Lower leg skin (tissue), 3 donors: Measurements from ENCODE around the gene WWOX.

Experiments
- POLR2A ChIP-seq, 2 donors: fragments of 450-650 bp; IDR thresholded peaks; one replicate each; pipeline ENCODE4 v1.6.1; 2016 to 2017; ENCODE audit warnings: antibody characterized with exemption in 2 of 2, mild to moderate bottlenecking in 1 of 2, moderate library complexity in 1 of 2
- TF ChIP-seq, protein P1 (sequence below), 3 donors: fragments of 450-650 bp; IDR thresholded peaks; one replicate each; pipeline ENCODE4 v1.5.1; 2016; ENCODE audit warnings: antibody characterized with exemption in 3 of 3, mild to moderate bottlenecking in 3 of 3, moderate library complexity in 2 of 3

DNA sequence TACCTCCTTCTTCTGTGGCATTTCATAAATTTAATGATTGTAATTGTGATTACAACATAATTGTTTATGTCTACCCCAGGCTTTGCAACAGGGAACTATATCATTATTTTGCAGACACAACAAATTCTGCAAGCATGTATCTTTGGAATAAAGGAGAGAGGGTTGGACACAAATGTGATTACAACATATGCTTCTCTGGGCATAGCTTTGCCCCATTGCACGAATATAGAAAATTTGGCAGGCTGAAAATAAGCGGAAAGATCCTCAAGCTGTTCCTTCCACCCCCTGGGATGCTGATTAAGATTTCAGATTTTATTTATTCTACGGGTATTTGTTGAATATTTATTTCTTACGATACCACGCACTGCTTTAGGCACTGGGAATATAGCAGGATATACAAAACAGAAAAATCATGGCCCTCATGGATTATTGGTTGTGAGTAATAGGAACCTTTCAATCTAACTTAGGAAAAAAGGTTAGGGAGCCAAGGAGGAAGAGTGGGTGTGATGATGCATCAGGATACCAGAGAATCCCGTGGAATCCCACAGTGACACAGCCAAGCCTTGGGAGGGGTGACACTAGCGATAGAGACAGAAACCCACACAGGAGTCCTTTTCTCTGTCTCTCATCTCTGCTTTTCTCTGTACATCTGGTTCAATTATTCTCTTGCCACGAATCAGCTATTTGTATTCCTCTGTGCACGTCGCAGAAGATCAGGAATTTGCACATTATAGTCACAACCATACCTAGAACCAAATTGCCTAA is 980.4 kb downstream of the WWOX start:
- TF ChIP-seq, protein P1, sequence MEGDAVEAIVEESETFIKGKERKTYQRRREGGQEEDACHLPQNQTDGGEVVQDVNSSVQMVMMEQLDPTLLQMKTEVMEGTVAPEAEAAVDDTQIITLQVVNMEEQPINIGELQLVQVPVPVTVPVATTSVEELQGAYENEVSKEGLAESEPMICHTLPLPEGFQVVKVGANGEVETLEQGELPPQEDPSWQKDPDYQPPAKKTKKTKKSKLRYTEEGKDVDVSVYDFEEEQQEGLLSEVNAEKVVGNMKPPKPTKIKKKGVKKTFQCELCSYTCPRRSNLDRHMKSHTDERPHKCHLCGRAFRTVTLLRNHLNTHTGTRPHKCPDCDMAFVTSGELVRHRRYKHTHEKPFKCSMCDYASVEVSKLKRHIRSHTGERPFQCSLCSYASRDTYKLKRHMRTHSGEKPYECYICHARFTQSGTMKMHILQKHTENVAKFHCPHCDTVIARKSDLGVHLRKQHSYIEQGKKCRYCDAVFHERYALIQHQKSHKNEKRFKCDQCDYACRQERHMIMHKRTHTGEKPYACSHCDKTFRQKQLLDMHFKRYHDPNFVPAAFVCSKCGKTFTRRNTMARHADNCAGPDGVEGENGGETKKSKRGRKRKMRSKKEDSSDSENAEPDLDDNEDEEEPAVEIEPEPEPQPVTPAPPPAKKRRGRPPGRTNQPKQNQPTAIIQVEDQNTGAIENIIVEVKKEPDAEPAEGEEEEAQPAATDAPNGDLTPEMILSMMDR (IDR thresholded peaks at IDR 0.05), result no peak
- TF ChIP-seq POLR2A (IDR thresholded peaks at IDR 0.05), result no peak
